H54 (cell line): ENCODE measurements around the gene PRPF40B.

Experiments used
- DNase-seq: peaks from one replicate; pipeline ENCODE4 v3.0.0; 2011; ENCODE audit warnings: low spot score, mixed read lengths; ENCODE audit not compliant: insufficient read length
- FAIRE-seq: peaks from 3 replicates; lab custom pipeline; 2011; peaks lifted over from hg19 to GRCh38; lab: Jason Lieb, UNC
- POLR2A ChIP-seq: IDR thresholded peaks from 2 replicates; pipeline ENCODE4 v1.6.1; 2011; ENCODE audit warnings: low read depth, mild to moderate bottlenecking, low read length

Gene PRPF40B

DNA sequence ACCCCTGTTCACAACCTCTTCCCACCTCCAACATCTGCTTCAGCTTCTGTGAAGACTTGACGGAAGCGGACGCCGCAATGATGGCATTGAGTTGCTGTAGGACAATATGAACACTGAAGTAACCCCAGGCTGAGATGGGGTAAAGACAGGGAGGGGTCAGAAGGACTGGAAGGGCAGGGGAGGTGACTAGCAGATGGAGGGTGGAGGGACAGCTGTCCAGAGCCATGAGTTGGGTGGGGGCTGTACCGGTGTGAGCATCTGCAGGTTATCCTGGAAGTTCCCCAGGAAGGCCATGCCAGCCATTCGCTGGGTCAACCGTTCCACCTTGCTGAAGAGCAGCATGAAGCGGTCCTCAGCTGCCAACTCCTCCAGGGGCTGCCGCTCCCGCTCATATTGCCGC is 26.1 kb downstream of the PRPF40B start:
- FAIRE-seq (no peak), DNase-seq (no peak)
- TF ChIP-seq POLR2A: no peak

DNA sequence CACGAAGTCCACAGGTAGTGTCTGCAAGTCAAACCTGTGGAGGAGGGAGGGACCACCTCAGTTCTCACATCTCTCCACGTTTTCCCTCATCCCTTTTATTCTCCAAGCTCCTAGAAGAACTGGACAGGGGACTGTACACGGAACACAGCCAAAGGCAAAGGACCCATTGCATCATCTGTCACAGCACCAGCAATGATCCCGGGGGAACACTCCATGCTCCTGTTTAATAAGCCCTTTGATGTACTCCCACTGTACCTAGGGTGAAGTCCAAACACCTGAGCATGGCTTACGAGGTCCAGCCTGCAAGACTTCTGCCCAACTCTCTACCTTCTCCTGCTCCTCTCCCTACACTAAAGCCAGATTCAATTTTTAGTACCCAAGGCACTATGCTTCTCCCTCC is 26.5 kb downstream of the PRPF40B start:
- FAIRE-seq: no peak
- no peak for DNase-seq
- TF ChIP-seq POLR2A: no peak

DNA sequence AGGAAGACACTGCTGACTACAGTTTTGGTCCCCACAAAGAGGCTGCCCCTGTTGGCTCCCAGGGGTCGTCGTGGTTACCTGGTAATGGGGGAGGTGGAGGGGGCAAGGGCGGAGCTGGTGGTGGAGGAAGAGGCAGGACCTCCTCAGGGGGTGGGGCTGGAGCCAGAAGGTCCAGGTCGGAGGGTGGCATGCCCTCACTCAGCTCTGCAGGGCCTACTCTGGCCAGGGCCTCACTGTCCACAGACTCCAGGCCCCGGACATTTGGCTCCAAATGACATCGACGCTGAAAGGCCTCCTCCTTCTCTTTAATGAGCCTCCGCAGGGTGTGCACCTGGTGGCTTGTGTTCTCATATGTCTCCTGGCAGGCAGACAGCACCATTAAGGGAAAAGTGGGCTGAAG is 28.5 kb downstream of the PRPF40B start:
- FAIRE-seq: no peak
- no peak for TF ChIP-seq POLR2A

DNA sequence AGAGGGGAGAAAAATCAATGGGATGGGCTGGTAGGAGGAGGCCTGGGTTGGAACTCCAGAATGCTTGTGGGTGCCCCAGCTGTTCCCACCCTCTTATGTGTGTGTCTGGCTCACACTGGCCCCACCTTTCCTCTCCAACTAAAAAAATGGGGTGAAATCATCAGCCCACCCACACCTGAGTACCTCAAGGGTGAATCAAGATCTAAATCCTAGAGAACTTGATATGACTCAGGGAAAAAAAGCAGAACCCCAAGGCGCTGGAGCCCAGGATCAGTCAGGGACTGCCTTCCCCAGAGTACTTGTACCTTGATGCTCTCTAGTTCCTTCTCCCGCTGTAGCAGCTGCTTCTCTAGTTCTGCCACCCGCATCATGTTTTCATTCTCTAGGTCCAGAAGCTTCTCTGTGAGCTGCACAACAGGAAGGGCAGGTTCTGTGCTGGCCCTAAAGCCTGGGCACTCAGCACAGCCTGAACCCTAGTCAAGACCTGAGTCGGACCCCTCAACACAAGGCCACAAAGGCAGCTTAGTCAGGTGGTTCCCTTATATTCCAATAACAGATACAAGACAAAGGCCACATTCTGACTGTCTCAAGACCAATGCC is 29.7 kb downstream of the PRPF40B start:
- no peak for FAIRE-seq
- DNase-seq: no peak
- no peak for TF ChIP-seq POLR2A

More for the DNA sequence above, 28.5 kb downstream of the PRPF40B start:
- DNase-seq: no peak

DNA sequence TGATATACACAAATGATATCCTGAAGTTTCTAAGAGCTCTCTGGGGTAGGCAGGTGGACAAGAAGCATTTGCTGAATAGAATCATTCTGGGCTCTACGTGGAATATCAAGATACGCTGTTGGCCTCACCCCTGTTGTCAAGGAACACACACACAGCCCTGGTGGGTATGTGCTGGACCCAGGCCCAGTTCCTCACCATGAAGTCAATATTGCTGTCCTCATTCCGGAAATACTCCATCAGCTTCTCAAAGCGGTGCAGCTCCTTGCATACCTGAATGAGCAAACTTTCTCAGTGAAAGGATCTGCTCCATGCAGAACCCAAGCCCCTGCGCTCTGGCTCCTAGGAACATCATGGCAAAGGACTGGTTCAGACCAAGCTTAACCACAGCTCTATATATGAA is 31.4 kb downstream of the PRPF40B start:
- FAIRE-seq (no peak), DNase-seq (no peak)
- TF ChIP-seq POLR2A: no peak

DNA sequence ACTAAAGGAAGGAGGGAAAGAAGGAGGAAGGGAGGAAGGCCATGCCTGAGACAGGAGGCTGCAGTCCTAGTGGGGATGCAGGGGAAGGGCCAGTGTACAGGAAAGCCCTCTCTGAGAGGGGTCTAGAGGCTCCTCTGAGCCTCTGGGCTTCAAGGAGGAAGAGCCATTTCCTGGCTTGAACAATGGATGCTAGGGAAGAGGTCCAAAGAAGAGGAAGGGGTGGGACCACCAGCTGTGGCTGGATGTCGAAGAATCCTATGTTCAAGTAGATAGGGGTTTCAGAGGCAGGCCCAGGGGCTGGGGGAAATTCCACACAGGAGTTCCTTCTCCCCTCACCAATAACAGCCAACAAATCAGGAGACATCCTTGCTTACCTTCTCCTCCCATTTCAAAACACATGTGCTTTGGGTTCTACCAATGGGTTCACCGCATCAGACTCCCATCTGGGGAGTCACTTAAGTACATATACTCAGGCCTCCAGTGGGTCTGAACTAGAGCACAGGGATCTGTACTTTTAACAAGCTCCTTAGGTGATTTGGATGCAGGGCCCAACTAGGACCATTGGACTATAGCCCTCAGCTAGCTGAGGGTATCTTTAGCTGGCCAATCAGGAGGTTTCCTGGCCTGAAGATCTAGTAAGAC is 32.4 kb downstream of the PRPF40B start:
- DNase-seq (no peak), FAIRE-seq (no peak)
- TF ChIP-seq POLR2A: no peak

DNA sequence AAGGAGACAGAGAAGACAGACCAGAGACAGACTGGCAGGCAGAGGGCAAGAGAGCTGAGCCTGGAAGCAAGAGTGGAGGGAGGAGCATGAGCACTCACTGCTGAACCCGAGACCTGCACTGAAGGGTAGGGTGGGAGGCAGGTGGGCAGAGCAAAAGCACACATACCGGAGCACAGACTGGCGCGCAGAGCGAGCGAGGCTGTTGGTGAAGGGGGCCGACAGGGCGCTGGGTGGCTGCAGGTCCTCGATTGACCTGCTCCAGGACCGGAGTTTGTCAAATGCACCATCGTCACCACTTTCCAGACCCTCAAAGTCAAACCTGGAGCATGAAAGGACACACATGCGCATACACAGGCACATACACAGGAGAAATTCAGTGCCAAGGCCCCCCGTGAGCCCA is 34.9 kb downstream of the PRPF40B start:
- FAIRE-seq (no peak), DNase-seq (no peak)
- TF ChIP-seq POLR2A: no peak

DNA sequence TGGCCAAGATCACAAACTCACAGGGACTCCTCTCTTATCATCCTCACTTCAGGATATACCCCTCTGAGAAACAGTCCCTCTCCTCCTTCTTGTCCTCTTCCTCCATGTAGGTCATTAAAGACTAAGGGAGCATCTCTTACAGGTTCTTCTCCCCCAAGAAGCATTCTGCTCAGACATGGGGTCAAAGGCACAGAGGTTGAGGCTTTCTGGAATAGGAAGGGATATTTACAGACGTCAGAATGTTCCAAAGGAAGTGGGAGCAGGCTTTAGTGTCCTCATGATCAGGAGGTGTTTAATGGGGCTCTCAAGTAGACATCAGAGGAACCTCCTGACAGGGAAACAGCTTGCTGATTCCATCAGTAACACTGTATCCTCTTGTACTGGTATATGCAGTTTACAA is 36.4 kb downstream of the PRPF40B start:
- no peak for TF ChIP-seq POLR2A
- DNase-seq: no peak
- no peak for FAIRE-seq

DNA sequence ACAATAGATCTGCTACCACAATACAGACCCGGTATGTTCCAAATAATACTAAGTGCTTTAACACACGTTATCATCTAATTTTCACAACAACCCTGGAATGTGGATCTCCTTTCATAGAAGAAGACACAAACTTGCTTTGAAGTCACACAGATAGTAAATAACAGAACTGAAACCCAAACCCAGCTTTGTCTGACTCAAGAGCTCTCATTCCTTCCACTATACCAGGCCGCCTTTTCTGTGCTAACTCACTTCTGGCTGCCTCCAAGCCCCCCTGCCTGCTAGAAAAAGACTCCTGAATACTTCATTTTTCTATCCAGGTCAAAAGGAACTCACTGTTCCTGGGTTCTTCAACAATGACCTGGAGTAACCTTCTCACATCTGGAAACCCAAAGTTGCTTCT is 37.8 kb downstream of the PRPF40B start:
- no peak for TF ChIP-seq POLR2A
- DNase-seq: no peak
- FAIRE-seq: no peak

DNA sequence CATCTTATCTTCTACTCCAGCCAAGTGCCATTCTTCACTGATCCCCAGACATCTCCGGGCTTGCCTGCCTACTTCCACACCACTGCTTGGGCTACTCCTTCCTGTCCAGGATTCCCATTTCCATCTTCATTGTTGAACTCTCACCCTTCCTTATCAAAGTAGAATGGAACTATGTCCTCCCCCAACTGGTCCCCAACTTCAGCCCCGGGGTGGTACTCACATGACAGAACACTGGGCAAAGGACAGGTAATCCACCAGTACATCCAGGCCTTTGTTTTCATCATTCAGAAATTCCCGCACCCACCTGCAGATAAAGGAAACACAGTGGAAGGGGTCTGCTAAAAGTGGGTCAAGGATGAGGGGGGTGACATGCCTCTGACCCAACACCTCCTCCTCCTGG is 38.4 kb downstream of the PRPF40B start:
- no peak for TF ChIP-seq POLR2A
- FAIRE-seq: no peak

DNA sequence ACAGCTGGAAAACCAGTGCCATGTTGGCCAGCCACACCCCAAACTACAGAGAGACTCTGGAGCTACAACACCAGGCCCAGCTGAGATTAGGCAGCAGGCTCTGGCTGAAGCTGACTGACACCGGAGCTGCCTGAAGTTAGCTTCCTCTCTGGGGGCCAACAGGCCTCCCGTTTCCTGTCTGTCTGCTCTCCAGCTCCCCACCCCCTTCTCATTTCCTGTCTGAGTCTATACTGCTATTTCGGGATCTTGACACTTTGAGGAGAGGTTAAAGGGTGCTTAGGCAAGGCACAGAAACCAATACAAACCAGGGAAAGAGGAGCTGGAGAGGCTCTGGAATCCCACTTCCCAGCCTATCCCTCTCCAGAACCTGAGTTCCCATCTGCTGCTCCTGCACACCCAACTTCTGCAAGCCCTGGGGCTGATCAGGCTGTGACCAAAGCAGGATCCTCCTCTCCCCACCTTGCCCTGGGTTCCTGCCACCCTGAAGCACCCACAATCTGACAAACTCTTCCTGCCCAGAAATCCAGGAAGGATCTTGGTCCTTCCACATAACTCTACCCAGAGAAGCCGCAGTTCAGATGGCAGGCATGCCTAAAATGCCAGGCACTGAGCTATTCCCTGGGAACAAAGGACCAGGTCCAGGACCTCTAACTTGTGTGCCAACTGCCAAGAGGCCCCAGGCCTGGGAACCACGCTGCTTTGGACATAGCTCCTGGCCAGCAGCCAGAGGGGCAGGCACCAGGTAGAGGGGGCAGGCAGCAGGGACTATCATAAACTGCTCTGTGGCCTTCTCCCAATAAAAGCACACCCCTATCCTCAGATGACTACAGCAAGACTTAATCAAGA is 39.9 kb downstream of the PRPF40B start:
- TF ChIP-seq POLR2A: peak; percentile 33; the same call in 1 of the 2 replicates
- DNase-seq: peak; percentile 85
- no peak for FAIRE-seq

More for the DNA sequence above, 38.4 kb downstream of the PRPF40B start:
- no peak for DNase-seq

DNA sequence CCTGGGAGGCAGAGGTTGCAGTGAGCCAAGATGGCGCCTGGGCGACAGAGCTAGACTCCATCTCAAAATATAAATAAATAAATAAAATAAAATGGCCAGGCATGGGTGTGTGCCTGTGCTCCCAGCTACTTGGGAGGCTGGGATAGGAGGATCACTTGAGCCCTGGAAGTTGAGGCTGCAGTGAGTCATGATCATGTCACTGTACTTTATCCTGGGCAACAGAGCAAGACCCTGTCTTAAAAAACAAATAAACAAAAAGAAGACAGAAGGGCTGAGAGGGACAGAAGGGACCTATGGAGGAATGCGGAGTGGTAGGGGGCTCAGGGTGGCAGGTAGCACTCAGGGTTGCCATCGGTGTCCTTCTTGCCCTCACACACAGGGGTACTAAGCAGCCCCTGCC is 40.8 kb downstream of the PRPF40B start:
- FAIRE-seq: no peak
- DNase-seq: no peak
- no peak for TF ChIP-seq POLR2A

DNA sequence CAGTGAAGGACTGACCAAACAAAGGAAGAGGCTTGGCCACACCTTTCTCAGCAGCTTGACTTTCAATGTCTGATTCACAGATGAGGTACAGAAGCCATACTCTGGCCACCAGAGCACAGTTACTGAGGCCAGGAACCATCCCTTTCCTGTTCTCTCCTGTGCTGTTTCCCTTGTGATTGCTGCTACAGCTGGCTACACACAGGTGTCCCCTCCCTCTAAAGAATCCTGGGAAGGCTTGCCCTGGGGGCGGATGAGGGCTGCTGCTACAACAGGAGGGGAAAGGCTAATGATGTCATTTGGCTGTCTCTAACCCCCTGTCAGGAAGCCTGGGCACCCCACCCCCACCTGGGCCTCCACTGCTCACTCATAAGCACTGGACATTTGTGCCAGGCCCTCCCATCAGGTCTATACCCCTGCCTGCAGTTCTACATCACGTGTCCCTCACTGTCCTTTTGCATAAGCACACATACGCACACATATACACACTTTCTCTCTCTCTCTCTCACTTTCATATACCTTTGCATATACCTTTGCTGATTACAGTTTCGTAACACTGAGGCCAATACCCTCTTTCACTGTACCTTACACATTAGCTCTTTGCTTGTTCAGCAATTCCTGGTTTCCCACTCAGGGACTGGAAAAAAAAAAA is 41.4 kb downstream of the PRPF40B start:
- FAIRE-seq (no peak), DNase-seq (no peak)
- TF ChIP-seq POLR2A: no peak

DNA sequence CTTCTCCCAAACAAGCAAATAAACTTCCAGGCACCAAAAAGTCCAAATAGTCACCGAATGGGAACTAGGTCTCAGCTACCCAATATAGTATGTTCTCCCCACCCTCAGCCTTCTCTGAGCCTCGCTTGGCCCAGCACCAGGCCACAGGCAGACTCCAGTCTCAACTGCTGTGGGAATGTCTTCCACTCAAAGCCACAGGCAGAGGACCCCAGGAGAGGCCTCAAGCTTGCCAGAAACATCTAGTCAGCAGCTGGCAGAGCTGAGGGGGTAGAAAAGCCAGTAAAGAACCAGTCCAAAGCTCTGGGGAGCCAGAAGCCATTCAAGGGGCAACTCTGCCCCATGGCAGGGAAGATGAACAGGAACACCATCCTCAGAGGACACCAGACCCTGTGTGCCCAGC is 42.0 kb downstream of the PRPF40B start:
- TF ChIP-seq POLR2A: no peak
- DNase-seq: no peak
- FAIRE-seq: no peak
